ENCODE results near the gene ABI3. TPM values are rescaled to one million over a fixed set of nuclear protein-coding genes. Genes with fewer than 3 reads are reported as not detected.

The ABI3 gene
- total RNA-seq, 2 donors from 2014 or later, result 3.0 to 9.0 TPM

- DNase-seq (ENCODE audit: low spot score), result no peak
- H3K27me3 ChIP-seq (replicated peaks; ENCODE audit: insufficient read depth), result peaks cover 2% of the 10 kb centered on the region
- H3K9me3 ChIP-seq, result no peaks in the 10 kb centered on the region
- no peak overlapping the region for H3K27ac ChIP-seq
- no peak overlapping the region for H3K4me3 ChIP-seq
- H3K4me1 ChIP-seq (replicated peaks), result no peaks in the 10 kb centered on the region
- TF ChIP-seq, protein P1, sequence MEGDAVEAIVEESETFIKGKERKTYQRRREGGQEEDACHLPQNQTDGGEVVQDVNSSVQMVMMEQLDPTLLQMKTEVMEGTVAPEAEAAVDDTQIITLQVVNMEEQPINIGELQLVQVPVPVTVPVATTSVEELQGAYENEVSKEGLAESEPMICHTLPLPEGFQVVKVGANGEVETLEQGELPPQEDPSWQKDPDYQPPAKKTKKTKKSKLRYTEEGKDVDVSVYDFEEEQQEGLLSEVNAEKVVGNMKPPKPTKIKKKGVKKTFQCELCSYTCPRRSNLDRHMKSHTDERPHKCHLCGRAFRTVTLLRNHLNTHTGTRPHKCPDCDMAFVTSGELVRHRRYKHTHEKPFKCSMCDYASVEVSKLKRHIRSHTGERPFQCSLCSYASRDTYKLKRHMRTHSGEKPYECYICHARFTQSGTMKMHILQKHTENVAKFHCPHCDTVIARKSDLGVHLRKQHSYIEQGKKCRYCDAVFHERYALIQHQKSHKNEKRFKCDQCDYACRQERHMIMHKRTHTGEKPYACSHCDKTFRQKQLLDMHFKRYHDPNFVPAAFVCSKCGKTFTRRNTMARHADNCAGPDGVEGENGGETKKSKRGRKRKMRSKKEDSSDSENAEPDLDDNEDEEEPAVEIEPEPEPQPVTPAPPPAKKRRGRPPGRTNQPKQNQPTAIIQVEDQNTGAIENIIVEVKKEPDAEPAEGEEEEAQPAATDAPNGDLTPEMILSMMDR (IDR thresholded peaks at IDR 0.05), result no peak
- TF ChIP-seq POLR2A (IDR thresholded peaks at IDR 0.05) (no peak), POLR2AphosphoS5 (IDR thresholded peaks at IDR 0.05) (no peak)
- WGBS, result 77% methylated on average over 13 of the region's 13 CpGs
- H3K36me3 ChIP-seq, result no peaks in the 10 kb centered on the region
- intact Hi-C loops (cut with DNase I), result no loop called here
These were observed 6.0 kb downstream of the ABI3 start for GRCh38 chr17:49216482-49216881.

- TF ChIP-seq POLR2A (IDR thresholded peaks at IDR 0.05), result no peak
- TF ChIP-seq POLR2AphosphoS5 (IDR thresholded peaks at IDR 0.05), result peak; percentile 20
- TF ChIP-seq, protein P1 (IDR thresholded peaks at IDR 0.05), result no peak
- no peaks in the 10 kb centered on the region for H3K36me3 ChIP-seq
- no peak for DNase-seq (ENCODE audit: low spot score)
- peaks cover 2% of the 10 kb centered on the region for H3K27me3 ChIP-seq (replicated peaks; ENCODE audit: insufficient read depth)
- intact Hi-C loops (cut with DNase I), result no loop called here
- no peak overlapping the region for H3K27ac ChIP-seq
- no peaks in the 10 kb centered on the region for H3K9me3 ChIP-seq
- H3K4me1 ChIP-seq (replicated peaks), result no peaks in the 10 kb centered on the region
- 59% methylated on average over 11 of the region's 11 CpGs for WGBS
- no peak overlapping the region for H3K4me3 ChIP-seq
These were observed 6.6 kb downstream of the ABI3 start for GRCh38 chr17:49216953-49217650.

GRCh38 chr17:49217651-49218413 is 7.3 kb downstream of the ABI3 start:
- no peaks in the 10 kb centered on the region for H3K36me3 ChIP-seq
- peak; percentile 14 for DNase-seq (ENCODE audit: low spot score)
- no peaks in the 10 kb centered on the region for H3K9me3 ChIP-seq
- peaks cover 2% of the 10 kb centered on the region for H3K27me3 ChIP-seq (replicated peaks; ENCODE audit: insufficient read depth)
- WGBS, result 70% methylated on average over 16 of the region's 17 CpGs
- no peaks in the 10 kb centered on the region for H3K4me1 ChIP-seq (replicated peaks)
- H3K27ac ChIP-seq, result no peak overlapping the region
- intact Hi-C loops (cut with DNase I), result no loop called here
- TF ChIP-seq, protein P1 (IDR thresholded peaks at IDR 0.05), result no peak
- H3K4me3 ChIP-seq, result no peak overlapping the region

DNA sequence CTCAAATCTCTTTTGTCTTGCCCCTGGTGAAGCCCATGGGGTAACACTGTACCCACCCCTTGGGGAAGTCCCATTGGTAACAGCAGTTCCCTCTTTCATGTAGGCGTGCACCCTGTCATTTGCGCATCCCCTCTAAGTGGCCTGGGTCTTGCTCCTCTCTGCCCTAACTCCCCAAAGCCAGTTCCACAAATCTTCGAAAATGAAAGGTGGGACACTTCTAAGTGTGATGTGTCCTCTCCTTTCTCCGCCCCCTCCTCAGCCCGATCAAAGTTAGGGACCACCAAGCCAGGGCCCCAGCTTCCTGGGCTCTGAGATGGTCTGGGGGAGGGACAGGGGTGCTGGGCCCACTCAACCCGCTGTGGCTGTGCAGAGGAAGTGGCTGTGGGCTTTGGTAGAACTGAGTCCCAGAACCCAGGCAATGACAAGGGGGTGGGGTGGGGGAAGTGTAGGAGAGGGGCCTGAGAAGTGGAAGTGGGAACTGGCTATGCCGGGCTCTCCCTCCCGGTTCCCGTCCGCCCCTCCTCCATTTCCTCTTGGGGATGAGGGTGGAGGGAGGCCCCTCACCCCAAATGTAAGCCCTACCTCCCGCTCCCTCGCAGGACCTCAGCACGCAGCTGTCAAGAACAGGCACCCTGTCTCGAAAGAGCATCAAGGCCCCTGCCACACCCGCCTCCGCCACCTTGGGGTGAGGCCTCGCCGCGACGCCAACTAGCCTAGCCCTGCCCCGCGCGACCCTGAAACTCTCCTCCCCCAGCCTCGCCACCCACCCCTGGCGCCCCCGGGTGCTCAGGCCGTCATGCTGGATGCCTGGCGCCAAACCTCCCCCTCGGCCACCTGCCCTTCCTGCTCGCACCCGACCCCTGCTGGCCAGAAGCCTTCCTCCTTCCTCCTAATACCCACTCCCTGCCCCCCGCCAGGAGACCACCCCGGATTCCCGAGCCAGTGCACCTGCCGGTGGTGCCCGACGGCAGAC is 8.7 kb downstream of the ABI3 start:
- H3K4me1 ChIP-seq (replicated peaks), result no peaks in the 10 kb centered on the region
- peaks cover 2% of the 10 kb centered on the region for H3K27me3 ChIP-seq (replicated peaks; ENCODE audit: insufficient read depth)
- H3K4me3 ChIP-seq, result no peak overlapping the region
- TF ChIP-seq, protein P1 (IDR thresholded peaks at IDR 0.05), result no peak
- TF ChIP-seq POLR2A (IDR thresholded peaks at IDR 0.05) (no peak), POLR2AphosphoS5 (IDR thresholded peaks at IDR 0.05) (no peak)
- H3K9me3 ChIP-seq, result no peaks in the 10 kb centered on the region
- no peak for DNase-seq (ENCODE audit: low spot score)
- 47% methylated on average over 37 of the region's 37 CpGs for WGBS
- intact Hi-C loops (cut with DNase I), result no loop called here
- no peak overlapping the region for H3K27ac ChIP-seq
- H3K36me3 ChIP-seq, result no peaks in the 10 kb centered on the region
